ENCODE data around the gene HMGN1. TPM values are rescaled to one million over a fixed set of nuclear protein-coding genes. Genes with fewer than 3 reads are reported as not detected.

HMGN1 gene
- total RNA-seq, 2 experiments from 2014 or later = 415 to 416 TPM

GRCh38 chr21:39363607-39364555 lies 15.0 kb upstream of the HMGN1 start:
- ChIA-PET CTCF (interaction anchor here (0.7 kb wide), 1 partner anchor 12 kb away, joined by 3 read pairs; no protein-coding TSS in a partner anchor), POLR2A (interaction anchor here (0.9 kb wide), 1 partner anchor 14 kb away, joined by 3 read pairs; no protein-coding TSS in a partner anchor)
- intact Hi-C loops (cut with micrococcal nuclease) = no loop called here
- Mint-ChIP-seq H3K4me1 (ENCODE audit: low read depth) (no peaks in the 10 kb centered on the region), H3K36me3 (ENCODE audit: low read depth) (no peaks in the 10 kb centered on the region), H3K27ac (no peak overlapping the region), H3K4me3 (no peak overlapping the region), H3K9me3 (no peaks in the 10 kb centered on the region), H3K27me3 (peaks cover 8% of the 10 kb centered on the region)
- DNase-seq (no peak), ATAC-seq (no peak)
- TF ChIP-seq CTCF (IDR thresholded peaks at IDR 0.05) = no peak

- no peaks in the 10 kb centered on the region for H3K36me3 Mint-ChIP-seq (ENCODE audit: low read depth)
- POLR2A ChIA-PET = no interaction called here
- intact Hi-C loops (cut with micrococcal nuclease) = no loop called here
- peaks cover 8% of the 10 kb centered on the region for H3K27me3 Mint-ChIP-seq
- no peak for TF ChIP-seq CTCF (IDR thresholded peaks at IDR 0.05)
- DNase-seq (no peak), ATAC-seq (no peak)
- CTCF ChIA-PET = interaction anchor here (0.7 to 1.2 kb wide), 4 partner anchors 11 to 49 kb away, joined by 3 to 5 read pairs (median 3); no protein-coding TSS in a partner anchor
- no peak overlapping the region for H3K27ac Mint-ChIP-seq
- no peaks in the 10 kb centered on the region for H3K9me3 Mint-ChIP-seq
- H3K4me1 Mint-ChIP-seq (ENCODE audit: low read depth) = no peaks in the 10 kb centered on the region
- H3K4me3 Mint-ChIP-seq = no peak overlapping the region
These were observed 13.8 kb upstream of the HMGN1 start for GRCh38 chr21:39362733-39363132.

- no peak overlapping the region for H3K4me3 Mint-ChIP-seq
- ChIA-PET POLR2A (interaction anchor here (1.0 to 1.7 kb wide), 2 partner anchors 11 to 45 kb away, joined by 4 read pairs; no protein-coding TSS in a partner anchor), CTCF (no interaction called here)
- H3K27me3 Mint-ChIP-seq = peaks cover 8% of the 10 kb centered on the region
- no peak for ATAC-seq
- DNase-seq = no peak
- intact Hi-C loops (cut with micrococcal nuclease) = no loop called here
- H3K4me1 Mint-ChIP-seq (ENCODE audit: low read depth) = no peaks in the 10 kb centered on the region
- H3K36me3 Mint-ChIP-seq (ENCODE audit: low read depth) = no peaks in the 10 kb centered on the region
- TF ChIP-seq CTCF (IDR thresholded peaks at IDR 0.05) = no peak
- H3K9me3 Mint-ChIP-seq = no peaks in the 10 kb centered on the region
- H3K27ac Mint-ChIP-seq = no peak overlapping the region
These were observed 10.5 kb upstream of the HMGN1 start for GRCh38 chr21:39359382-39359781.

- Mint-ChIP-seq H3K4me1 (ENCODE audit: low read depth) (peaks cover 5% of the 10 kb centered on the region), H3K9me3 (no peaks in the 10 kb centered on the region), H3K27ac (no peak overlapping the region), H3K4me3 (no peak overlapping the region), H3K27me3 (no peaks in the 10 kb centered on the region), H3K36me3 (ENCODE audit: low read depth) (no peaks in the 10 kb centered on the region)
- CTCF ChIA-PET = no interaction called here
- intact Hi-C loops (cut with micrococcal nuclease) = no loop called here
- no peak for ATAC-seq
- POLR2A ChIA-PET = no interaction called here
- TF ChIP-seq CTCF (IDR thresholded peaks at IDR 0.05) = no peak
- DNase-seq = no peak
These were observed 4.4 kb upstream of the HMGN1 start for GRCh38 chr21:39353295-39353694.

Measured in activated CD8-positive, alpha-beta T cell treated with anti-CD3 and anti-CD28 coated beads for 36 hours (primary cell).